MM.1S (cell line): ENCODE results near the gene DAD1.

Source experiments
- DNase-seq: peaks from one replicate; pipeline ENCODE4 v3.0.0-alpha.2; 2015
- H2AFZ ChIP-seq: fragments of 300-600 bp; sonication (generic); 2 replicates; pipeline ENCODE4 v1.6.0; 2016; ENCODE audit warnings: antibody characterized with exemption, low read length
- H3F3A ChIP-seq: fragments of 300-600 bp; sonication (generic); 2 replicates; pipeline ENCODE4 v1.6.1; 2016; ENCODE audit warnings: mild to moderate bottlenecking, antibody characterized with exemption, low read length, moderate library complexity, mixed read lengths; ENCODE audit not compliant: insufficient read depth
- H3K27ac ChIP-seq: fragments of 300-600 bp; sonication (generic); 2 replicates; pipeline ENCODE4 v1.5.1; 2016; ENCODE audit warnings: mild to moderate bottlenecking, low read length
- H3K27me3 ChIP-seq: fragments of 300-600 bp; sonication (generic); replicated peaks from 2 replicates; pipeline ENCODE4 v1.6.0; 2016; ENCODE audit warnings: low read length; ENCODE audit not compliant: insufficient read depth
- H3K36me3 ChIP-seq: fragments of 300-600 bp; sonication (generic); replicated peaks from 2 replicates; pipeline ENCODE4 v1.6.1; 2016; ENCODE audit warnings: mild to moderate bottlenecking, low read length, mixed read lengths; ENCODE audit not compliant: insufficient read depth
- H3K4me1 ChIP-seq: fragments of 300-600 bp; sonication (generic); 2 replicates; pipeline ENCODE4 v1.6.1; 2016; ENCODE audit warnings: low read length, mixed read lengths
- H3K4me2 ChIP-seq: fragments of 300-600 bp; sonication (generic); 2 replicates; pipeline ENCODE4 v1.6.0; 2016; ENCODE audit warnings: low read depth, low read length
- H3K4me3 ChIP-seq: fragments of 300-600 bp; sonication (generic); 2 replicates; pipeline ENCODE4 v1.5.1; 2016; ENCODE audit warnings: low read length, mixed read lengths
- H3K79me2 ChIP-seq: fragments of 300-600 bp; sonication (generic); 2 replicates; pipeline ENCODE4 v1.6.1; 2016; ENCODE audit warnings: mixed run types, low read length, mixed read lengths
- H3K9ac ChIP-seq: fragments of 300-600 bp; sonication (generic); 2 replicates; pipeline ENCODE4 v1.6.1; 2016; ENCODE audit warnings: low read length, mixed read lengths
- H3K9me2 ChIP-seq: fragments of 300-600 bp; sonication (generic); replicated peaks from 2 replicates; pipeline ENCODE4 v1.6.1; 2016; ENCODE audit warnings: mild to moderate bottlenecking, low read length, mixed read lengths; ENCODE audit not compliant: insufficient read depth
- H3K9me3 ChIP-seq: fragments of 300-600 bp; sonication (generic); replicated peaks from 2 replicates; pipeline ENCODE4 v1.6.1; 2016; ENCODE audit warnings: mild to moderate bottlenecking, low read length, mixed read lengths; ENCODE audit not compliant: insufficient read depth
- H4K20me1 ChIP-seq: fragments of 300-600 bp; sonication (generic); 2 replicates; pipeline ENCODE4 v1.6.1; 2016; ENCODE audit warnings: mild to moderate bottlenecking, low read length, moderate library complexity, mixed read lengths; ENCODE audit not compliant: insufficient read depth
- EZH2 ChIP-seq: fragments of 300-600 bp; sonication (generic); optimal IDR thresholded peaks from 2 replicates; pipeline ENCODE3; 2017; ENCODE audit warnings: low read depth, mild to moderate bottlenecking, antibody characterized with exemption, low read length, mixed read lengths
- EZH2phosphoT487 ChIP-seq: fragments of 300-600 bp; sonication (generic); IDR thresholded peaks from 2 replicates; pipeline ENCODE4 v1.6.1; 2018; ENCODE audit warnings: antibody characterized with exemption, low read length
- TF ChIP-seq, protein P1 (sequence below): fragments of 300-600 bp; sonication (generic); IDR thresholded peaks from 2 replicates; pipeline ENCODE4 v1.5.1; 2016; ENCODE audit warnings: antibody characterized with exemption, low read length, mixed read lengths

The DAD1 gene

GRCh38 chr14:22553445-22553844, 35.6 kb downstream of the DAD1 start:
- Histone ChIP-seq H3K4me3 (no peak overlapping the region), H3K9me3 (no peaks in the 10 kb centered on the region), H3K79me2 (no peaks in the 10 kb centered on the region), H2AFZ (no peak overlapping the region), H3K4me2 (no peak overlapping the region), H3F3A (peaks cover 11% of the 10 kb centered on the region), H3K27me3 (no peaks in the 10 kb centered on the region), H4K20me1 (no peaks in the 10 kb centered on the region), H3K9me2 (no peaks in the 10 kb centered on the region), H3K36me3 (no peaks in the 10 kb centered on the region), H3K4me1 (peaks cover 23% of the 10 kb centered on the region), H3K27ac (no peak overlapping the region), H3K9ac (no peak overlapping the region)
- TF ChIP-seq, protein P1, sequence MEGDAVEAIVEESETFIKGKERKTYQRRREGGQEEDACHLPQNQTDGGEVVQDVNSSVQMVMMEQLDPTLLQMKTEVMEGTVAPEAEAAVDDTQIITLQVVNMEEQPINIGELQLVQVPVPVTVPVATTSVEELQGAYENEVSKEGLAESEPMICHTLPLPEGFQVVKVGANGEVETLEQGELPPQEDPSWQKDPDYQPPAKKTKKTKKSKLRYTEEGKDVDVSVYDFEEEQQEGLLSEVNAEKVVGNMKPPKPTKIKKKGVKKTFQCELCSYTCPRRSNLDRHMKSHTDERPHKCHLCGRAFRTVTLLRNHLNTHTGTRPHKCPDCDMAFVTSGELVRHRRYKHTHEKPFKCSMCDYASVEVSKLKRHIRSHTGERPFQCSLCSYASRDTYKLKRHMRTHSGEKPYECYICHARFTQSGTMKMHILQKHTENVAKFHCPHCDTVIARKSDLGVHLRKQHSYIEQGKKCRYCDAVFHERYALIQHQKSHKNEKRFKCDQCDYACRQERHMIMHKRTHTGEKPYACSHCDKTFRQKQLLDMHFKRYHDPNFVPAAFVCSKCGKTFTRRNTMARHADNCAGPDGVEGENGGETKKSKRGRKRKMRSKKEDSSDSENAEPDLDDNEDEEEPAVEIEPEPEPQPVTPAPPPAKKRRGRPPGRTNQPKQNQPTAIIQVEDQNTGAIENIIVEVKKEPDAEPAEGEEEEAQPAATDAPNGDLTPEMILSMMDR: no peak
- TF ChIP-seq EZH2: no peak
- TF ChIP-seq EZH2phosphoT487: no peak
- DNase-seq: no peak

GRCh38 chr14:22552827-22553076, 36.3 kb downstream of the DAD1 start:
- Histone ChIP-seq H3K4me2 (no peak overlapping the region), H4K20me1 (no peaks in the 10 kb centered on the region), H3K9me2 (no peaks in the 10 kb centered on the region), H3F3A (peaks cover 11% of the 10 kb centered on the region), H3K36me3 (no peaks in the 10 kb centered on the region), H3K4me1 (peaks cover 17% of the 10 kb centered on the region), H3K4me3 (no peak overlapping the region), H3K79me2 (no peaks in the 10 kb centered on the region), H3K27ac (no peak overlapping the region), H3K9me3 (no peaks in the 10 kb centered on the region), H3K27me3 (no peaks in the 10 kb centered on the region), H3K9ac (no peak overlapping the region), H2AFZ (no peak overlapping the region)
- no peak for DNase-seq
- TF ChIP-seq, protein P1: no peak
- TF ChIP-seq EZH2phosphoT487 (no peak), EZH2 (no peak)

GRCh38 chr14:22552001-22552826, 36.8 kb downstream of the DAD1 start:
- Histone ChIP-seq H2AFZ (no peak overlapping the region), H4K20me1 (no peaks in the 10 kb centered on the region), H3K27ac (no peak overlapping the region), H3K27me3 (no peaks in the 10 kb centered on the region), H3K9me2 (no peaks in the 10 kb centered on the region), H3K4me1 (peaks cover 12% of the 10 kb centered on the region), H3K9me3 (no peaks in the 10 kb centered on the region), H3K4me2 (no peak overlapping the region), H3K79me2 (no peaks in the 10 kb centered on the region), H3K4me3 (no peak overlapping the region), H3K36me3 (no peaks in the 10 kb centered on the region), H3K9ac (no peak overlapping the region), H3F3A (peaks cover 11% of the 10 kb centered on the region)
- TF ChIP-seq EZH2phosphoT487 (no peak), EZH2 (no peak)
- TF ChIP-seq, protein P1: no peak
- DNase-seq: no peak
